ENCODE measurements around the gene CACNA2D2.

The CACNA2D2 gene

GRCh38 chr3:50378024-50378423 is 125.4 kb downstream of the CACNA2D2 start:
- H3K4me3 ChIP-seq (ENCODE audit: low read depth in 1 of 5, low read length in 5 of 5), result no peak overlapping the region
- H3K9me3 ChIP-seq (ENCODE audit: control insufficient read depth in 5 of 5, low read length in 5 of 5), result no peaks in the 10 kb centered on the region
- H3K27me3 ChIP-seq (ENCODE audit: control insufficient read depth in 5 of 5, insufficient read depth in 4 of 5, low read length in 5 of 5), result peaks cover 0 to 12% (median 0%) of the 10 kb centered on the region in 5 donors

DNA sequence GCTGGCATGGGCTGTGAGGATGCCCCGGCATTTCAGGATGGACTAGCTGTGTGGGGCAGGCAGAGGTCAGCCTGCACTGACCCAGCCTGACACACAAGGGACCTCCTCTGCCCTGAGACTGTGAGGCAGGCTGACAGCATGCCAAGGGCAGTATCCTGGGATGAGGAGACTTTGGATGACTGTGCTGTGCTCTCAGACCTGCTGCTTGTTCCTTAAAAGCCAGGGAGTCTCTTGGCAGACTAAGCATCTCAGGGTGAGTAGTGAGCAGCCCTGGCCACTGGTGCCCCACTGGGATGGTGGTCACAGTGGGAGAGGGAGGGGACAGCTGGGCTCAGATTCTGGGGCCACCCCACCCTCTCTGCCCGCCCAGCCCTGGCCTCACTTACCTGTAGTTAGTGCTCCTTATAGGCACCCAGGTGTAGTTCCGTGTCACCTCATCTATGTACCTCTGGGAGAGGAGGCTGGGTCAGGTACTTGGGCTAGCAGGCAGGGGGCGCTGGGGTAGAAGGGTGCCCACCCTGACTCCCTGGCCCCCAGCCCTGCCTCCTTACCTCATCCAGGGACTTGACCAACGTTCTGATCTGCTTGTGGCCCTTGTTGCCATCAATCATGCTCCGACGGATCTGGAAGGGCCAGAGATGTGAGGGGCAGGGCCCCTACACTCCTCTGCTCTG is 128.0 kb downstream of the CACNA2D2 start:
- H3K4me1 ChIP-seq (ENCODE audit: control insufficient read depth in 5 of 5, insufficient read depth in 5 of 5, low read length in 5 of 5), result no peaks in the 10 kb centered on the region
- no peak overlapping the region for H3K4me3 ChIP-seq (ENCODE audit: low read depth in 1 of 5, low read length in 5 of 5)
- no peaks in the 10 kb centered on the region for H3K36me3 ChIP-seq (ENCODE audit: control insufficient read depth in 5 of 5, insufficient read depth in 5 of 5, low read length in 5 of 5)
- no peak overlapping the region for H3K9ac ChIP-seq (ENCODE audit: low read length in 5 of 5)
- H3K9me3 ChIP-seq (ENCODE audit: control insufficient read depth in 5 of 5, low read length in 5 of 5), result no peaks in the 10 kb centered on the region
- H3K27ac ChIP-seq (ENCODE audit: low read depth, low read length), result no peak overlapping the region
- H3K27me3 ChIP-seq (ENCODE audit: control insufficient read depth in 5 of 5, insufficient read depth in 4 of 5, low read length in 5 of 5), result peaks cover 4 to 25% (median 16%) of the 10 kb centered on the region in 5 donors

More at GRCh38 chr3:50378024-50378423, 125.4 kb downstream of the CACNA2D2 start:
- Histone ChIP-seq H3K27ac (ENCODE audit: low read depth, low read length) (no peak overlapping the region), H3K9ac (ENCODE audit: low read length in 5 of 5) (no peak overlapping the region), H3K36me3 (ENCODE audit: control insufficient read depth in 5 of 5, insufficient read depth in 5 of 5, low read length in 5 of 5) (no peaks in the 10 kb centered on the region), H3K4me1 (ENCODE audit: control insufficient read depth in 5 of 5, insufficient read depth in 5 of 5, low read length in 5 of 5) (no peaks in the 10 kb centered on the region)

DNA sequence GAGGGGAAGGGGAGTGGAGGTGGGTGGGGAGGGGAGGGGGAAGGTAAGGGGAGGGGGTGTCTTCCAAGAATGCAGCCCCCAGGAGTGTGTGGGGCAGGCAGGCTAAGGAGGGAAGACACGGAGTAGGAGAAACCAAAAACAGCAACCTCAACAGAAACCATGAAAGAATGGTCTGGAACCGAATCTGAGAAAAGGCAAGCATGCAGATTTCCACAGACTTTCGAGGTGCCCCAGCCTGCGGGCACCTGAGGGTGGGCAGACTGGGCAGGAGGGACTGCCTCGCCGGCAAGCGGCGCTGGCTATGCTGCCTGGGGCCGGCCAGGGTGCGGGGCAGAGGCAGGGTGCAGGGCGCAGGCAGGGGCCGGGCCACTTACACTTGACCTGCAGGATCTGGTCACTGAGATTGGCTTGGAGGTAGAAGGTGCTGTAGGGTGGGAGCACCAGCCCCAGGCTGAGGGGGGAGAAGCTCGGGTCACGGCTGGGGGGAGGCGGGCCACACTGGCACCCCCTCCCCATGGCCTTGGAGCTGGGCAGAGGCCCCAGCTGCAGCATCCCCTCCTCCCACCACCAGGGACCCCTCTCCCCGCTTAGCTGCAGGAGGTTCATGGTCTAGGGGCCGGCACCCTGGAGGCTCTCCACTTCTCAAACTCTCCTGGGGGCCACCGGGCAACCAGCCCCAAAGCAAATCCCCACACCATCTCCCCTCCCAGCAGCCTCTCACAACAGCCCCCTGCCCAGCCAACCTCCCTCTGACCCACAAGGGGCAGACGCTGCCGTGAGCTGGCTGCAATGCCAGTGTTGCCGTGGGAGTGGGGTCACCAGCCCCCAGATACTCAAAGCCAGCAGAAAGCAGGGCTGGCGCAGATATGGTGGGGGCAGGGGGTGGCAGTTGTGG is 128.8 kb downstream of the CACNA2D2 start:
- Histone ChIP-seq H3K4me3 (ENCODE audit: low read depth in 1 of 5, low read length in 5 of 5) (no peak overlapping the region), H3K9ac (ENCODE audit: low read length in 5 of 5) (no peak overlapping the region), H3K9me3 (ENCODE audit: control insufficient read depth in 5 of 5, low read length in 5 of 5) (no peaks in the 10 kb centered on the region), H3K27me3 (ENCODE audit: control insufficient read depth in 5 of 5, insufficient read depth in 4 of 5, low read length in 5 of 5) (peaks cover 8 to 26% (median 22%) of the 10 kb centered on the region in 5 donors), H3K4me1 (ENCODE audit: control insufficient read depth in 5 of 5, insufficient read depth in 5 of 5, low read length in 5 of 5) (no peaks in the 10 kb centered on the region), H3K27ac (ENCODE audit: low read depth, low read length) (no peak overlapping the region), H3K36me3 (ENCODE audit: control insufficient read depth in 5 of 5, insufficient read depth in 5 of 5, low read length in 5 of 5) (no peaks in the 10 kb centered on the region)

- Histone ChIP-seq H3K4me1 (ENCODE audit: control insufficient read depth in 5 of 5, insufficient read depth in 5 of 5, low read length in 5 of 5) (no peaks in the 10 kb centered on the region), H3K4me3 (ENCODE audit: low read depth in 1 of 5, low read length in 5 of 5) (no peak overlapping the region), H3K36me3 (ENCODE audit: control insufficient read depth in 5 of 5, insufficient read depth in 5 of 5, low read length in 5 of 5) (no peaks in the 10 kb centered on the region), H3K9ac (ENCODE audit: low read length in 5 of 5) (no peak overlapping the region), H3K27ac (ENCODE audit: low read depth, low read length) (no peak overlapping the region), H3K27me3 (ENCODE audit: control insufficient read depth in 5 of 5, insufficient read depth in 4 of 5, low read length in 5 of 5) (peaks cover 16 to 34% (median 25%) of the 10 kb centered on the region in 5 donors), H3K9me3 (ENCODE audit: control insufficient read depth in 5 of 5, low read length in 5 of 5) (no peaks in the 10 kb centered on the region)
Measured at GRCh38 chr3:50373146-50374051, 130.0 kb downstream of the CACNA2D2 start.

GRCh38 chr3:50372349-50372748 is 131.1 kb downstream of the CACNA2D2 start:
- Histone ChIP-seq H3K9me3 (ENCODE audit: control insufficient read depth in 5 of 5, low read length in 5 of 5) (no peaks in the 10 kb centered on the region), H3K27ac (ENCODE audit: low read depth, low read length) (no peak overlapping the region), H3K4me3 (ENCODE audit: low read depth in 1 of 5, low read length in 5 of 5) (no peak overlapping the region), H3K9ac (ENCODE audit: low read length in 5 of 5) (no peak overlapping the region), H3K4me1 (ENCODE audit: control insufficient read depth in 5 of 5, insufficient read depth in 5 of 5, low read length in 5 of 5) (no peaks in the 10 kb centered on the region), H3K36me3 (ENCODE audit: control insufficient read depth in 5 of 5, insufficient read depth in 5 of 5, low read length in 5 of 5) (no peaks in the 10 kb centered on the region), H3K27me3 (ENCODE audit: control insufficient read depth in 5 of 5, insufficient read depth in 4 of 5, low read length in 5 of 5) (peaks cover 19 to 39% (median 25%) of the 10 kb centered on the region in 5 donors)

DNA sequence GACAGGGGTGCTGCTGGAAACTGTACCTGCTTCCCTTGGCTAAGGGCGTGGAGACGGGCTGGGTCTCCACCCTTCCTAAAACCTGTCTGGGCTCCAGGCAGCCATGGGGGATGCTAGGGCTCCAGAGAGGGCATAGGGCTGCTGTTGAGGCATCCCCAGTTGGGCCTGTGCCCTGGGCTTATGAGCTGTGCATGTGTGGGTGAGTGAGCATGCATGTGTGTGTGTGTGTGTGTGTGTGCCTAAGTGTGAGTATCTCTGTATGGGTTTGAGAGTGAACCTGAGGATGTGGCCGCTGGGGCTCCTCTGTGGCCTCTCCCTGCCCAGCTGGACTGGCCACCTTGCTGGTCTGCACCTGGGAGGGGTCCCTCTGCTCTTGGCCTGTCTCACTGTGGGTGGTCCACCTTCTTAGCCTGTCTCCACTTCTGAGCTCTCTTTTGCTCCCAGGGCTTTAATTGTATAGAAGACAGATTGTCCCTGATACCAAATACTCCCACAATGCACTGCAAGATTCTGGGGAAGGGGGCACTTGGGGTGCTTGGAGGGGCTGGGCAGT is 132.2 kb downstream of the CACNA2D2 start:
- no peak overlapping the region for H3K27ac ChIP-seq (ENCODE audit: low read depth, low read length)
- H3K4me3 ChIP-seq (ENCODE audit: low read depth in 1 of 5, low read length in 5 of 5), result no peak overlapping the region
- H3K9me3 ChIP-seq (ENCODE audit: control insufficient read depth in 5 of 5, low read length in 5 of 5), result no peaks in the 10 kb centered on the region
- no peaks in the 10 kb centered on the region for H3K4me1 ChIP-seq (ENCODE audit: control insufficient read depth in 5 of 5, insufficient read depth in 5 of 5, low read length in 5 of 5)
- H3K27me3 ChIP-seq (ENCODE audit: control insufficient read depth in 5 of 5, insufficient read depth in 4 of 5, low read length in 5 of 5), result peaks cover 22 to 41% (median 29%) of the 10 kb centered on the region in 5 donors
- H3K9ac ChIP-seq (ENCODE audit: low read length in 5 of 5), result no peak overlapping the region
- H3K36me3 ChIP-seq (ENCODE audit: control insufficient read depth in 5 of 5, insufficient read depth in 5 of 5, low read length in 5 of 5), result no peaks in the 10 kb centered on the region

DNA sequence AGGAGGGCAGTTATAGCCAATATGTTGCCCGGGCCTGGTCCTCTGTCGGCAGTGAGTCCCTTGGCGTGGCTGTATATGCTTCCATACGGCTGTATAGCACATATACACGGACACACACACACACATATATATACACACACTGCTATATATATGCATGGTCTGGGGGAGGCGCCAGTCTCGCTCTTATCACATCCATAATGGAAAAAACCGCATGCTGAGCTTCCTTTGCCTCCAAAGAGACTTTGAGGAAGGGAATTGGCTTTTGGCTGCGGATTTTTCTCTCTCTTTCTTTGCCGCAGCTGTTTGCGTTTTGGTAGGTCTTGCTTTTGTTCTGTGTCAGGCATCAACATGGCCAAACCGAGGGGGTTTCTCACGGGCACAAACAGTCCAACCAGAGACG is 132.8 kb downstream of the CACNA2D2 start:
- H3K9ac ChIP-seq (ENCODE audit: low read length in 5 of 5), result no peak overlapping the region
- H3K27me3 ChIP-seq (ENCODE audit: control insufficient read depth in 5 of 5, insufficient read depth in 4 of 5, low read length in 5 of 5), result peaks cover 22 to 44% (median 31%) of the 10 kb centered on the region in 5 donors
- H3K4me3 ChIP-seq (ENCODE audit: low read depth in 1 of 5, low read length in 5 of 5), result no peak overlapping the region
- H3K36me3 ChIP-seq (ENCODE audit: control insufficient read depth in 5 of 5, insufficient read depth in 5 of 5, low read length in 5 of 5), result no peaks in the 10 kb centered on the region
- H3K9me3 ChIP-seq (ENCODE audit: control insufficient read depth in 5 of 5, low read length in 5 of 5), result no peaks in the 10 kb centered on the region
- H3K27ac ChIP-seq (ENCODE audit: low read depth, low read length), result no peak overlapping the region
- peaks cover 0 to 2% (median 1%) of the 10 kb centered on the region in 5 donors for H3K4me1 ChIP-seq (ENCODE audit: control insufficient read depth in 5 of 5, insufficient read depth in 5 of 5, low read length in 5 of 5)

DNA sequence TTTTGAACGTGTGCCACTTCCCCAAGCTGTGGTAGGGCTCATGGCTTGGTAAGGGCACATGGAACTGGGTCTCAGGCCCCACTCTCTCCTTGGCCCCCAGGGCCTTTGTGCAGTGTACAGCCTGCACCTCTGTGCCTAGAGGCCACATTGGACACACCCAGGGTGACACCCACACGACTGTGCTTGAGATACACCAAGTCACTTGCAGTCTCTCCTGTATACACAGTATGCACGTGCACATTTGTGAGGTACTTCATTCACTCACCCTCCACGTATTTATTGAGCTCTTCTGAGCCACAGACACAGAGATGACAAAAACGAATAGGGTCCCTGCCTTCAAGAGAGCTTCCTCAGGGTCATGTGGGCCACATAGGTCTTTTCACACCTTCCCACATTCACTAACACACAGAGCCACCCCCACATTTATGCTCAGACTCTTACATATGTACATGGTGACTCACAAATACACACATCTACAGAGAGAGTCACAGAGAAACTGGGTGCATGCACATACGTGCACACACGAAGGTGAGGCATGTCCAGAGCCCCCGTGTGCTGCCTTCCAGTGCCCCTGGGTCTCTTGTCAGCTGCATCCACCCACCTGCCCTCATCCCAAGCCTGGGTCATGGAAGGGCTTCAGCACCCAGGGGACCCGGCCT is 134.3 kb downstream of the CACNA2D2 start:
- Histone ChIP-seq H3K27me3 (ENCODE audit: control insufficient read depth in 5 of 5, insufficient read depth in 4 of 5, low read length in 5 of 5) (peaks cover 22 to 41% (median 29%) of the 10 kb centered on the region in 5 donors), H3K4me1 (ENCODE audit: control insufficient read depth in 5 of 5, insufficient read depth in 5 of 5, low read length in 5 of 5) (peaks cover 0 to 13% (median 12%) of the 10 kb centered on the region in 5 donors), H3K27ac (ENCODE audit: low read depth, low read length) (no peak overlapping the region), H3K36me3 (ENCODE audit: control insufficient read depth in 5 of 5, insufficient read depth in 5 of 5, low read length in 5 of 5) (no peaks in the 10 kb centered on the region), H3K9me3 (ENCODE audit: control insufficient read depth in 5 of 5, low read length in 5 of 5) (no peaks in the 10 kb centered on the region), H3K4me3 (ENCODE audit: low read depth in 1 of 5, low read length in 5 of 5) (no peak overlapping the region), H3K9ac (ENCODE audit: low read length in 5 of 5) (no peak overlapping the region)

DNA sequence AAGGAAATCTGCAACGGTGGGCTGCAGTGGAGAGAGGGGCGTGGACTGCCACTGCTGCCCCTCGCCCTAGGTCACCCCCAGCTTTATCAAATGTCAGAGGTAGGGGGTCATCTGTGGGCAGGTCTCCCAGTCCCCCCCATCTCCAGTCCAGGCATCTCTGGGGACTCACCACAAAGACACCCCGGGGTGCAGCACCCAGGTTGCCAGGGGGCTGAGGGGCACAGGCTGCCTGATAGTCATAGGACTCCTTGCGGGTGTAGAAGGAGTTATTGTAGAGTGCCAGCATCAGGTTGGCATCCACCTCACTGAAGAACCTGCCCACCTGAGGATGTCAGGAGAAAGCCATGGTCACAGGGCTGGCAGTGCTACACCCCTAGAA is 137.6 kb downstream of the CACNA2D2 start:
- H3K27ac ChIP-seq (ENCODE audit: low read depth, low read length), result no peak overlapping the region

More for the DNA sequence above, 137.6 kb downstream of the CACNA2D2 start:
- Histone ChIP-seq H3K4me1 (ENCODE audit: control insufficient read depth in 5 of 5, insufficient read depth in 5 of 5, low read length in 5 of 5) (peaks cover 0 to 14% (median 13%) of the 10 kb centered on the region in 5 donors), H3K4me3 (ENCODE audit: low read depth in 1 of 5, low read length in 5 of 5) (peak overlapping the region in 2 of 5 donors; percentile 61 to 71), H3K9me3 (ENCODE audit: control insufficient read depth in 5 of 5, low read length in 5 of 5) (no peaks in the 10 kb centered on the region), H3K36me3 (ENCODE audit: control insufficient read depth in 5 of 5, insufficient read depth in 5 of 5, low read length in 5 of 5) (no peaks in the 10 kb centered on the region), H3K9ac (ENCODE audit: low read length in 5 of 5) (peak overlapping the region in 1 of 5 donors; percentile 49), H3K27me3 (ENCODE audit: control insufficient read depth in 5 of 5, insufficient read depth in 4 of 5, low read length in 5 of 5) (peaks cover 17 to 29% (median 18%) of the 10 kb centered on the region in 5 donors)
